Pancreas (tissue), 10 donors: ENCODE measurements around the gene LEMD2. TPM values are rescaled to one million over a fixed set of nuclear protein-coding genes. Genes with fewer than 3 reads are reported as not detected.

Source experiments
- ATAC-seq, 4 donors: fragments of 200-7000 bp; cut with Tn5 transposase; one replicate each; pipeline versions ENCODE4 v1.8.0 to v1.9.1; 2020; ENCODE audit warnings: mild to moderate bottlenecking in 4 of 4, moderate library complexity in 4 of 4
- DNase-seq, 6 donors: peaks; one replicate each; pipeline ENCODE4 v3.0.0-alpha.2; 2020
- FAIRE-seq: peaks from 2 replicates; lab custom pipeline; 2012; peaks lifted over from hg19 to GRCh38; lab: Jason Lieb, UNC
- H3K27ac ChIP-seq, 4 donors: fragments of 200-600 bp; sonication (generic); 1 replicate in 3 of 4; 2 replicates in 1 of 4; pipeline versions ENCODE4 v1.5.0 to v1.8.0; 2020
- H3K27me3 ChIP-seq, 4 donors: fragments of 200-600 bp; one replicate each; pipeline ENCODE4 v1.8.0; 2021
- H3K36me3 ChIP-seq, 3 donors: fragments of 200-600 bp; sonication (generic) in 1 of 3; one replicate each; pipeline versions ENCODE4 v1.5.0 to v1.8.0; 2020 to 2021
- H3K4me1 ChIP-seq, 3 donors: fragments of 200-600 bp; one replicate each; pipeline ENCODE4 v1.8.0; 2021
- H3K4me3 ChIP-seq, 4 donors: fragments of 200-600 bp; sonication (generic) in 2 of 4; one replicate each; pipeline versions ENCODE4 v1.5.0 to v1.8.0; 2020 to 2021
- H3K9me3 ChIP-seq, 4 donors: fragments of 200-600 bp; one replicate each; pipeline ENCODE4 v1.8.0; 2021
- WGBS, 2 donors: extraction: QIAGEN DNeasy Blood & Tissue Kit; methylation state at CpG; one replicate each; pipeline ENCODE4 v1.1.7; 2013; 5-methylcytosine and 5-hydroxymethylcytosine counted together
- intact Hi-C, 3 donors: fragments of 100-400 bp; cut with DNase I; formaldehyde crosslinking; loops; one replicate each; pipeline versions ENCODE4 v1.11.1 to v1.14.2; 2022
- polyA plus RNA-seq, 2 donors: library from polyadenylated mRNA; stranded (reverse); fragments of 200-250 nt; gene quantifications; one replicate each; pipeline ENCODE4 v1.2.3, GENCODE V29; 2013
- total RNA-seq, 6 donors: library from RNA; stranded (reverse); fragmentation: NEBNext Ultra II Directional in 4 of 6; extraction: Animal tissue kit (Norgen Biotek cat#: 25700) in 4 of 6; gene quantifications; one replicate each; pipeline versions ENCODE4 v1.2.1 to v1.2.4, GENCODE V29; 2021 to 2023
- TF ChIP-seq, protein P1 (sequence below), 4 donors: fragments of 200-600 bp; sonication (generic) in 3 of 4; IDR thresholded peaks; one replicate each; pipeline versions ENCODE4 v1.5.0 to v1.8.0; 2021; ENCODE audit warnings: antibody characterized with exemption in 4 of 4
- donor health status: healthy with polysubstance abuse.
- donor health status: DM: no; HTN: no; CAD: no; lungs with moderate emphysema.
- donor health status: DM: no; HTN: no; CAD: no.
- donor health status: control.
- donor health status: control.
- donor health status: Bipolar disorder and iron deficiency.
- donor health status: DM: yes; HTN: yes; CAD: no.
- donor health status: DM: no; HTN: no; CAD: no.
- donor health status: DM: no; HTN: no; CAD: no.
- donor health status: DM: yes; HTN: yes; CAD: no.

Gene LEMD2
- total and polyA plus RNA-seq, 8 donors: 23.4 to 59.4 (median 30.0) TPM

DNA sequence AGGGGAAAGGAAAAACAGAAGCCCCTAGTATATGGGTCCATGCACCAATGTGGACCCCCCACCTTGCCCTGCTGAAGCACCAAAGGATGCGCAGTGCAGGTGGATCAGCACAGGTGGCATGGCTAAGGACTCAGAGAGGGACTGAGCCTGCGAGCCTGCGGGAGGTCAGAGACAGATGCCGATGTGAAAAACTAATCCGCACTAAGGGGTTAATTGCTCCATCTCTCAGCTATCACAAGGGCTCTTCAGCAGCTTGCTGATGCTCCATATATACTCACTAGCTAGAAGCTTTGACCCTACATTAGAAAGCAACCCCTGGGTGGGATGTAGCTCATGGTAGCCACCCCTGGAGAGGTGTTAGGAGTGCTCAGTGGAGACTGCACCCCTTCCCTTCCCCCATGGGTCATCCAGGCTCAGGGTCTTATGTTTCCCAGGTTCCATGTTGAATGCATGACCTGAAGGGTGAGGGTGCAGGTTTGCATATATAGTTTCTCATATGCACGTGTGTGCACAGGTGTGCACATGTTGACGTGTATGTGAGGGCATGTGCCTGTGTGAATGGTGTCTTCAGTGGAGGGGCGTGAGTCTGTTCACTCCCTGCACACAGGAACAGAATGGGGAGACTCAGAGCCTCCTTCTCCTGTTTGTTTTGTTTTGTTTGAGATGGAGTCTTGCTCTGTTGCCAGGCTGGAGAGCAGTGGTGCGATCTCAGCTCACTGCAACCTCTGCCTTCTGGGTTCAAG lies 28.9 kb downstream of the LEMD2 start:
- no peak overlapping the region for H3K27ac ChIP-seq

GRCh38 chr6:33758815-33759216 lies 30.1 kb downstream of the LEMD2 start:
- no peak for FAIRE-seq
- Histone ChIP-seq H3K9me3 (no peaks in the 10 kb centered on the region), H3K27ac (no peak overlapping the region), H3K4me3 (no peak overlapping the region), H3K36me3 (no peaks in the 10 kb centered on the region), H3K4me1 (no peaks in the 10 kb centered on the region), H3K27me3 (no peaks in the 10 kb centered on the region)
- intact Hi-C loops: no loop called here
- TF ChIP-seq, protein P1, sequence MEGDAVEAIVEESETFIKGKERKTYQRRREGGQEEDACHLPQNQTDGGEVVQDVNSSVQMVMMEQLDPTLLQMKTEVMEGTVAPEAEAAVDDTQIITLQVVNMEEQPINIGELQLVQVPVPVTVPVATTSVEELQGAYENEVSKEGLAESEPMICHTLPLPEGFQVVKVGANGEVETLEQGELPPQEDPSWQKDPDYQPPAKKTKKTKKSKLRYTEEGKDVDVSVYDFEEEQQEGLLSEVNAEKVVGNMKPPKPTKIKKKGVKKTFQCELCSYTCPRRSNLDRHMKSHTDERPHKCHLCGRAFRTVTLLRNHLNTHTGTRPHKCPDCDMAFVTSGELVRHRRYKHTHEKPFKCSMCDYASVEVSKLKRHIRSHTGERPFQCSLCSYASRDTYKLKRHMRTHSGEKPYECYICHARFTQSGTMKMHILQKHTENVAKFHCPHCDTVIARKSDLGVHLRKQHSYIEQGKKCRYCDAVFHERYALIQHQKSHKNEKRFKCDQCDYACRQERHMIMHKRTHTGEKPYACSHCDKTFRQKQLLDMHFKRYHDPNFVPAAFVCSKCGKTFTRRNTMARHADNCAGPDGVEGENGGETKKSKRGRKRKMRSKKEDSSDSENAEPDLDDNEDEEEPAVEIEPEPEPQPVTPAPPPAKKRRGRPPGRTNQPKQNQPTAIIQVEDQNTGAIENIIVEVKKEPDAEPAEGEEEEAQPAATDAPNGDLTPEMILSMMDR (IDR thresholded peaks at IDR 0.05): no peak
- ATAC-seq: no peak
- 48% methylated on average over 7 of the region's 7 CpGs for WGBS, 2 donors
- no peak for DNase-seq

More for the DNA sequence above, 28.9 kb downstream of the LEMD2 start:
- TF ChIP-seq, protein P1 (IDR thresholded peaks at IDR 0.05): no peak
- FAIRE-seq (no peak), ATAC-seq (no peak), DNase-seq (no peak)
- intact Hi-C loops: loop anchor here in 1 of 3 donors (5.0 to 10.0 kb wide), 2 partner anchors 48 to 175 kb away; partner anchors contain the start of genes BAK1 and UQCC2
- WGBS, 2 donors: 88 to 89% methylated on average over 9 of the region's 9 CpGs
- H3K36me3 ChIP-seq: no peaks in the 10 kb centered on the region
- H3K27me3 ChIP-seq: no peaks in the 10 kb centered on the region
- no peak overlapping the region for H3K4me3 ChIP-seq
- H3K9me3 ChIP-seq: no peaks in the 10 kb centered on the region
- no peaks in the 10 kb centered on the region for H3K4me1 ChIP-seq

GRCh38 chr6:33757906-33758305 lies 31.0 kb downstream of the LEMD2 start:
- H3K4me1 ChIP-seq: no peaks in the 10 kb centered on the region
- DNase-seq (no peak), FAIRE-seq (no peak), ATAC-seq (no peak)
- no peaks in the 10 kb centered on the region for H3K36me3 ChIP-seq
- intact Hi-C loops: no loop called here
- TF ChIP-seq, protein P1 (IDR thresholded peaks at IDR 0.05): no peak
- no peaks in the 10 kb centered on the region for H3K9me3 ChIP-seq
- H3K27me3 ChIP-seq: no peaks in the 10 kb centered on the region
- H3K4me3 ChIP-seq: no peak overlapping the region
- 87 to 88% methylated on average over 10 of the region's 10 CpGs for WGBS, 2 donors
- no peak overlapping the region for H3K27ac ChIP-seq

GRCh38 chr6:33757113-33757512 lies 31.8 kb downstream of the LEMD2 start:
- H3K4me3 ChIP-seq: no peak overlapping the region
- H3K27ac ChIP-seq: no peak overlapping the region
- no peak for ATAC-seq
- intact Hi-C loops: no loop called here
- no peak for FAIRE-seq
- H3K9me3 ChIP-seq: no peaks in the 10 kb centered on the region
- H3K27me3 ChIP-seq: no peaks in the 10 kb centered on the region
- DNase-seq: no peak
- no peaks in the 10 kb centered on the region for H3K4me1 ChIP-seq
- WGBS, 2 donors: 75 to 82% methylated on average over 2 to 3 of the region's 3 CpGs
- H3K36me3 ChIP-seq: no peaks in the 10 kb centered on the region
- TF ChIP-seq, protein P1 (IDR thresholded peaks at IDR 0.05): no peak
